HG02943 (cell line): ENCODE measurements around the gene PIGM.
A peak's percentile ranks its signal among the peaks of the same experiment; 100 is the strongest.
"Not testable (repeated sequence)": the region's sequence is repeated elsewhere in the genome, so short reads cannot be mapped to it uniquely, and the experiment has no call there.

Experiments used
- ATAC-seq: cut with Tn5 transposase; IDR thresholded peaks from one replicate; pipeline ENCODE4 v1.9.1; 2021; ENCODE audit warnings: mild to moderate bottlenecking, low read depth, moderate library complexity; ENCODE audit not compliant: unreplicated experiment

PIGM gene

DNA sequence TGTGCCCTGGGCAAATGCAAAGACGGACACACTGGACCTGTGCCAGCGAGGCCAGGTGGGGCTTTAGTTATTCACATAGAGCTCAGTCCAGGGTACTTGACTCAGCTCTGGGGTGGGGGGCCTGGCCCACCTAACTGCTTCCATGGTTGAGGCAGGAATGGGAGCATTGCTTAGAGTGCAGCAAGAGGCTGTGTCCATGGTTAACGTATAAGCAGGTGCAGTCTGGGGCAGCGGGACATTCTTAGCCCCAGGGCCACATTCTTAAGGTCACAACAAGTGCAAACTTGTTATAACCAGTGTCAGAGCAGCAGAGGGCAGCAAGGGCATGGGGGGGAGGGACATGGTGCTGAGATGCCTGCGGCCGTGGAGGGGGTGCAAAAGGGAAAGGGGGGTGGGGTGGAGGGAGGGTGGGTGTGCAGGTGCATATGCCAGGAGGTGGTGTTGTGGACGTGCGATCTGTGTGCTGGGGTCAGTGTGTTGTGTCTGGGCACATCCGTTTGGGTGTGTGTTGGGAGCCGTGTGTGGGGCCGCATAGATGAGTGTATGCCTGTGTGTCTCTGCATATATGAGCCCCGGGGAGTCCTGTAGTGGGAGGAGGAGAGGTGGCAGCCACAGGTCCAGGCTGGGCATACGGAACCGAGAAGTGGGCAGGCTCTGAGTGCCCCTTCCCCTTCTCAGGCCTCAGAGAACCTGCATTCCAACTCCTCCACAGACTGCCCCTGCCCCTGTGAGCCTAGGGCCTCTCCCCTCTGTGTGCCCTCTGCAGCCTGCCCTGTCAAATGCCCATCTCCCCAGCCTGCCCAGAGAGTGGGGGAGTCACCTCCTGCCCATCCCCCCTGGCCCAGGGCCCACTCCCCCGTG, 29.8 kb upstream of the PIGM start:
- ATAC-seq: no peak

GRCh38 chr1:160058087-160058486, 26.3 kb upstream of the PIGM start:
- no peak for ATAC-seq

- ATAC-seq: no peak
These were observed 24.9 kb upstream of the PIGM start for GRCh38 chr1:160056648-160057169.

DNA sequence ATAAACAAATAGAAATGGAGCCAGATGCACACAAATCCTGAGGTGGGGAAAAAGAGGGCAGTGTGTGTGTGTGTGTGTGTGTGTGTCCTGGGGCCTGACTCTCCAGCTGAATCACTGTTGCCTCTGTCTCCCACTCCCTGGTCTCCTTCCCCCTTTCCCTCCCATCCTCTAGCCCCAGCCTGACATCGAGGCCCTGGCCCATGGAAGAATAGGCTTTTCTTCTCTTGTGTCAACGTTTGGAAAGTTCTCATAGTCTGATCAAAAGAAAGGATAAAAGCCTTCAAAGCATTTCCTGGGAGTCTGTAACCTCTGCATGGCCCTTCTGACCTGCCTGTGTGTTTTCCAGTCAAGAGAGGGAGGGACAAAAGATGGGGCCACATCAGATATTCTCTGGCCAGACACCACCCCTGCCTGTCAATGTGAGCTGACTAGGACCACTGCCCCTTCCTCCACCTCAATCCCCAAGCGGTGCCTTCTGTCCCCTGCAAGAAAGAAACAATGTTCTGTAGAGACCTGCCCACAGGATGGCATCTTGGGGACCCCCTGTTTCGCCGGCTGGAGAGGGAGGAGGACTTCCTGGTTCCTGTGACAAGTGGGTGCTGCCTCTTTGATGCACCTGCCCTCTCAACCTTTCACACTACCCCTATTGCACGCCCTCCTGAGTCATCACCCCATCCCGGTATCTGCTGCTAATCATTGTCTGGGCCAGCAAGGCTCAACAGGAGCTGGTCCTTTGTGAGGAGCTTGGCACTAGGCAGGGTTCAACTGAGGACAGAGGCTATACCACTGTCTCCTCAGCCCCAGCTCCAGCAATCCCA, 22.0 kb upstream of the PIGM start:
- no peak for ATAC-seq

DNA sequence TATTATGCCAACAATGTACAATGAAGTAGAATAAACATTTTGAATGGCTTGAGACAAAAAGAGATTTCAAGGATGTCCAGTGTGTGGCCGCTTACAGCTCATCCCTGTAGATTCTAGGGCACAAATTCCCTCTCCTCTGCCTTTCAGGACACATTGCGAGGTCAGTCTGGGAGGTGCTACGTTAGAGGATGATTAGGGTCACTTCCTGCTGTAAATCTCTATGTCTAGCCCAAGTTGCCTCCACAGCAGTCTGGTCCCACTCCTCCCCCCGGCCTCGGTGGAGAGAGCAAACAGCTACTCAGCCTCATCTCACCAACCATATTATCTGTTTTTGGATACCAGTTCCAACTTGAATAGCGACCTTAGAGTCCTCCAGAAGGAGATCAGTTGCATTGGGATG, 21.1 kb upstream of the PIGM start:
- no peak for ATAC-seq

GRCh38 chr1:160050619-160051018, 18.8 kb upstream of the PIGM start:
- ATAC-seq: no peak

- ATAC-seq: not testable (repeated sequence)
These were observed 18.4 kb upstream of the PIGM start for GRCh38 chr1:160050182-160050581.

DNA sequence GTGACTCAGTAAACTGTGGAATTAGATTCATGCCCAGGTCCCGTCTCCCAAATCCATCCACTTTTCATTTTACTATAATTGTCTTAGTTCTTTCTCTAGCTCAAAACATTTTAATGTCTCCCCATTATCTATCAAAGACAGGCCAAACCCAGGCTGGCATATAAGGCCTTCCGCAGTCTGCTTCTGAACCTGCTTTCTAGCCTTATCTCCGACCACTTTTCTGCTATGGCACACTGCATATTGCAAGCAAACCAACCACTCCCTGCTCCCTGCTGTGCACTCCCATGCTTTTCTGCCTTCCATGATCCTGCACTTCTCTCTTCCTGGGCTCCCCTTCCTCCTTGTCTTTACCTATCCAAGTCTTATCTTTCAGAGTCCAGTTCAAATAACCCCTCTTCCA, 17.3 kb upstream of the PIGM start:
- no peak for ATAC-seq

DNA sequence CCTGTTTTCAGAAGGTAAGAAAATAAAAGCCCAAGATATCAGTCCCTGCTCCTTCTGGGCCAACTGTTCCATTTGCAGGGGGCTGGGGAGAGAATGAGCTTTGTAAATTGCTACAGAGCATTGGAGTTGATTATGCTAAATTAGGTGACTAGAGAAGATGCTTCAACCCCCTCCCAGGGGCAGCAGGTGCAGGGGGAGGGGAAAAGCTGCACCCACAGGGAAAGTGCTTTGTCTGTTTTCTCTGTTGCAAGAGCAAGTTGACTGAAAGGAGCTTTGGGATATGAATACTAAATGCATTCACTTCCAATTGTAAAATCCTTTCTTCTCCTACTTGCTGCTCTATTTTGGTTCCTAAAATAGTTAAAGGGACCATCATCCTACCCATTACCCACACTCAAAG, 16.5 kb upstream of the PIGM start:
- ATAC-seq: no peak

DNA sequence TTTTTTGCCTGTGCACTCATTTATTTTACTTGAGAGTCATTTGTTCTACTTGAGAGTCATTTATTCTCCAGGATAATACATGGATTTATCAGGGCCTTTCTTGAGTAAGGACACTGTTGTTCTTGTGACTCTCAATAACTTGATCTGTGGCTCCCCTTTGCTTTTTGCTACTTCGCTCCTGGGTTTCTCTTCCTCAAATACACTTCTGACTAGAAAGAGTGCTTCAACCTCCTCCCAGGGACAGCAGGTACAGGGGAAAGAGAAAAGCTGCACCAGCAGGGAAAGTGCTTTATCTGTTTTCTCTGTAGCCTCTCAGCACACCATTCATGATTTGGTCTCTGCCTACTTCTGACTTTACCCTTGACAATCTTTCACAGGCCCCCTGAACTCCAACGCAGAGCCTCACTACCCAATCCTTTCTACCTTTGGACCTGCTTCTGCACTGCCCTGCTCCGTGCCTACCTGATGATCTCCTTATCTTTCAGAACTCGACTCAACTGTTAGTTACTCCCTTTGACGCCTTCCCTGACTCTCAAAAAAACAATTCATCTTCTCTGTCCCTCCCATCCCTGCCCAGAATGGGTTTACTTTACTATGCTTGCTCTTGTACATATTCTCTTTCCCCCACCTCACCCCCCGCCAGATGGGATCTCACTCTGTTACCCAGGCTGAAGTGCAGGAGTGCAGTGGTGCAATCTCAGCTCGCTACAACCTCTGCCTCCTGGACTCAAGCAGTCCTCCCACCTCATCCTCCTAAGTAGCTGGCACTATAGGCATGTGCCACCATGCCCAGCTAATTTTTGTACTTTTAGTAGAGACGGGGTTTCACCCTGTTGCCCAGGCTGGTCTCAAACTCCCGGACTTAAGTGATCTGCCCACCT, 15.6 kb upstream of the PIGM start:
- ATAC-seq: no peak

DNA sequence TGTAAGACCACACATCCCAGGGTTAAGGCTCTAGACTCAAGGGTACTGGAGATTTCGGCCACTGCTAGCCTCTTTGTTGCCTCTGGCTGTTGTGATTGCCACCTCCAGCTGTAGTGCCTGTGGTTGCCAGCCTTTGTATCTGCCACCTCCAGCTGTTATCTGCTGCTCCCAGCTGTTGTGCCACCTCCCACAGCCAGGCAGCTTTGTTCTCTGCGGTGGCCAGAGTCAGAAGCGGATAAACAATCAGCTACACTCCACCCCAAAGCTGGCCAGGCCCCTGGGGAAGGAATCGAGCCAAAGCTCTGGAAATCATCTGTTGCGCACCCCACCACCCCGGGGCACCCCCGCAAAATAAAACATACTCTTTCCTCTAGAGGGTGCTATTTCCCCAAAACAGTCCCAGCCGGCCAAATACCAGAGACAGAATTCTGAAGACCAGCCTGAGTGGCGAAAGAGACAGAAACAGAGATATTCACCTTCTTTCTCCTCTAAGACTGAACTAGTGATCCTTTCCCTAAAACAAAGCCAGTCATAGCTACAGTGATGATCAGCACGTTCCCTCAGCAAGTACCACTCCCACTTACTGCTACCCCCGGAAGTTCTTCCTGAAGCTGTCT, 14.8 kb upstream of the PIGM start:
- ATAC-seq: no peak

GRCh38 chr1:160045653-160046052, 13.9 kb upstream of the PIGM start:
- ATAC-seq: no peak

GRCh38 chr1:160043543-160043942, 11.8 kb upstream of the PIGM start:
- ATAC-seq: no peak

GRCh38 chr1:160040476-160040875, 8.7 kb upstream of the PIGM start:
- ATAC-seq: no peak

GRCh38 chr1:160032165-160032820, 503 bp upstream of the PIGM start:
- no peak for ATAC-seq

DNA sequence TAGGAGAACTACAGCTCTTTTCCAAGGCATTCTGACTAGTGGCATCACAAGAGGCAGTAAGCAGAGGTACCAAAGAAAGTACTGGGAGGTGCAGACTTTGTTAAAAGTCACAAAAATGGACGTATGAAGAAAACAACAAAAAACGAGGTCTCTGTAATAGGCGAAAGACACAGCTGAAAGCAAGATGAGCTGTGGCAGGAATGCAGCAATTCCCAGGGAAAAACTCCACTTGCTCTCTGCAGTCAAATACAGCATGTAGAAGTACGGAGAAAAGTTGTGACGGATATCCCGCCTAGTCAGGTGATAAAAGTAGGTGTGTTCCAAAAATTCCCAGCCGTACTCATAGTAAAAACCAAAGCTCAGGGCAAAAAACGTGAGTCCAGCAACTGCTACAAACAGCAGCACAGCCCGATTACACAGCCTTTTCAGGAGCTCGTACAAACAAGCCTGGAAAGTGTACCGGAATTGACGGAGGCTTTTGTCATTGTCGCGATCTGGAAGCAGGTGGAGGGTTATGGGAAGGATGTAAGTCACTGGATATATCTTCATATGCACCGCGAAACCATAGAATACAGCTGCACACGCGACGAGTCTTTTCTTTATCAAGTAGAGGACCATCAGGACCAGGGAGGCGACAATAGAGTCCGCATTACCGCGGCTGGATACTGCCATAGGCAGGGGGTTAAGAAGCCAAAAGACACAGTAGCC, 979 bp downstream of the PIGM start:
- peak; percentile 18 for ATAC-seq

- no peak for ATAC-seq
These were observed 3.4 kb downstream of the PIGM start for GRCh38 chr1:160028426-160028825.

- ATAC-seq: no peak
These were observed 6.5 kb downstream of the PIGM start for GRCh38 chr1:160025314-160025713.
